GM12872 (cell line): ENCODE data around the gene SNX25.

Experiments
- CTCF ChIP-seq: IDR thresholded peaks from 3 replicates; pipeline ENCODE4 v1.5.1; 2011; ENCODE audit warnings: low read depth, mild to moderate bottlenecking, low read length, moderate library complexity; ENCODE audit not compliant: insufficient read depth

Gene SNX25

GRCh38 chr4:185318679-185319078, 109.3 kb downstream of the SNX25 start:
- no peak for TF ChIP-seq CTCF

- TF ChIP-seq CTCF, result no peak
Observed at GRCh38 chr4:185322803-185323202, 113.4 kb downstream of the SNX25 start.

- TF ChIP-seq CTCF, result no peak
Observed at GRCh38 chr4:185323606-185324005, 114.2 kb downstream of the SNX25 start.

GRCh38 chr4:185328586-185328985, 119.2 kb downstream of the SNX25 start:
- TF ChIP-seq CTCF, result no peak

GRCh38 chr4:185332575-185333464, 123.4 kb downstream of the SNX25 start:
- TF ChIP-seq CTCF, result no peak

GRCh38 chr4:185334326-185334725, 124.9 kb downstream of the SNX25 start:
- TF ChIP-seq CTCF, result no peak

- TF ChIP-seq CTCF, result no peak
Observed at GRCh38 chr4:185335579-185335978, 126.2 kb downstream of the SNX25 start.

GRCh38 chr4:185339941-185340340, 130.5 kb downstream of the SNX25 start:
- no peak for TF ChIP-seq CTCF
